Mucosa of rectum (tissue), 2 donors: Measurements from ENCODE around the gene GIGYF2.
"Not testable (repeated sequence)": the region's sequence is repeated elsewhere in the genome, so short reads cannot be mapped to it uniquely, and the experiment has no call there.

ENCODE experiments used
- H3K27ac ChIP-seq, 2 donors: one replicate each; pipeline ENCODE4 v1.7.0; 2013; ENCODE audit warnings: inconsistent platforms in 2 of 2, low read depth in 2 of 2, low read length in 2 of 2
- H3K27me3 ChIP-seq, 2 donors: one replicate each; pipeline ENCODE4 v1.7.0; 2013; ENCODE audit warnings: low read length in 2 of 2; ENCODE audit not compliant: control insufficient read depth in 2 of 2, insufficient read depth in 2 of 2
- H3K36me3 ChIP-seq, 2 donors: one replicate each; pipeline ENCODE4 v1.7.0; 2013; ENCODE audit warnings: low read length in 2 of 2; ENCODE audit not compliant: control insufficient read depth in 2 of 2, insufficient read depth in 2 of 2
- H3K4me1 ChIP-seq, 2 donors: one replicate each; pipeline ENCODE4 v1.7.0; 2013; ENCODE audit warnings: low read length in 2 of 2, mild to moderate bottlenecking in 1 of 2; ENCODE audit not compliant: control insufficient read depth in 2 of 2, insufficient read depth in 2 of 2
- H3K4me3 ChIP-seq, 2 donors: one replicate each; pipeline ENCODE4 v1.7.0; 2013; ENCODE audit warnings: low read length in 2 of 2
- H3K9ac ChIP-seq, 2 donors: one replicate each; pipeline ENCODE4 v1.7.0; 2013; ENCODE audit warnings: low read length in 2 of 2, low read depth in 1 of 2, mild to moderate bottlenecking in 1 of 2
- H3K9me3 ChIP-seq, 2 donors: one replicate each; pipeline ENCODE4 v1.7.0; 2013; ENCODE audit warnings: low read length in 2 of 2; ENCODE audit not compliant: control insufficient read depth in 2 of 2
- donor health status: healthy.
- donor health status: Normal muscosa, but diverticular disease.

The GIGYF2 gene

GRCh38 chr2:232707076-232707475, 9.9 kb downstream of the GIGYF2 start:
- Histone ChIP-seq H3K9me3 (no peaks in the 10 kb centered on the region), H3K9ac (no peak overlapping the region), H3K4me1 (peaks cover 0 to 2% of the 10 kb centered on the region in 2 donors), H3K36me3 (peaks cover 11% of the 10 kb centered on the region in 2 donors), H3K27ac (no peak overlapping the region), H3K4me3 (no peak overlapping the region), H3K27me3 (no peaks in the 10 kb centered on the region)

- no peak overlapping the region for H3K9ac ChIP-seq
- no peaks in the 10 kb centered on the region for H3K27me3 ChIP-seq
- no peaks in the 10 kb centered on the region for H3K4me1 ChIP-seq
- no peak overlapping the region for H3K27ac ChIP-seq
- no peak overlapping the region for H3K4me3 ChIP-seq
- no peaks in the 10 kb centered on the region for H3K9me3 ChIP-seq
- peaks cover 2 to 16% of the 10 kb centered on the region in 2 donors for H3K36me3 ChIP-seq
Measured at GRCh38 chr2:232713505-232713904, 16.4 kb downstream of the GIGYF2 start.

GRCh38 chr2:232714969-232715368, 17.8 kb downstream of the GIGYF2 start:
- H3K9me3 ChIP-seq = no peaks in the 10 kb centered on the region
- peaks cover 4 to 16% of the 10 kb centered on the region in 2 donors for H3K36me3 ChIP-seq

GRCh38 chr2:232720056-232720455, 22.9 kb downstream of the GIGYF2 start:
- not testable (repeated sequence) for H3K9me3 ChIP-seq, H3K4me3 ChIP-seq, H3K27me3 ChIP-seq, H3K4me1 ChIP-seq, H3K27ac ChIP-seq, H3K9ac ChIP-seq
- peaks cover 5 to 24% of the 10 kb centered on the region in 2 donors for H3K36me3 ChIP-seq

More at GRCh38 chr2:232714969-232715368, 17.8 kb downstream of the GIGYF2 start:
- Histone ChIP-seq H3K9ac (no peak overlapping the region), H3K27me3 (no peaks in the 10 kb centered on the region), H3K4me1 (no peaks in the 10 kb centered on the region), H3K27ac (no peak overlapping the region), H3K4me3 (no peak overlapping the region)

- H3K4me3 ChIP-seq = no peak overlapping the region
- H3K9ac ChIP-seq = no peak overlapping the region
- no peak overlapping the region for H3K27ac ChIP-seq
- no peaks in the 10 kb centered on the region for H3K27me3 ChIP-seq
- H3K36me3 ChIP-seq = peaks cover 11 to 32% of the 10 kb centered on the region in 2 donors
- H3K9me3 ChIP-seq = no peaks in the 10 kb centered on the region
- H3K4me1 ChIP-seq = no peaks in the 10 kb centered on the region
Measured at GRCh38 chr2:232721261-232721660, 24.1 kb downstream of the GIGYF2 start.

GRCh38 chr2:232721882-232722281, 24.8 kb downstream of the GIGYF2 start:
- Histone ChIP-seq H3K27me3 (no peaks in the 10 kb centered on the region), H3K9me3 (no peaks in the 10 kb centered on the region), H3K27ac (no peak overlapping the region), H3K4me1 (no peaks in the 10 kb centered on the region), H3K36me3 (peaks cover 11 to 32% of the 10 kb centered on the region in 2 donors), H3K9ac (no peak overlapping the region), H3K4me3 (no peak overlapping the region)

- no peak overlapping the region for H3K4me3 ChIP-seq
- peaks cover 11 to 28% of the 10 kb centered on the region in 2 donors for H3K36me3 ChIP-seq
Measured at GRCh38 chr2:232723027-232723426, 25.9 kb downstream of the GIGYF2 start.

GRCh38 chr2:232728785-232729184, 31.7 kb downstream of the GIGYF2 start:
- Histone ChIP-seq H3K4me1 (no peaks in the 10 kb centered on the region), H3K27ac (no peak overlapping the region), H3K27me3 (no peaks in the 10 kb centered on the region), H3K36me3 (peaks cover 15 to 31% of the 10 kb centered on the region in 2 donors), H3K9ac (no peak overlapping the region), H3K9me3 (no peaks in the 10 kb centered on the region), H3K4me3 (no peak overlapping the region)

More at GRCh38 chr2:232723027-232723426, 25.9 kb downstream of the GIGYF2 start:
- H3K27ac ChIP-seq = no peak overlapping the region
- no peaks in the 10 kb centered on the region for H3K27me3 ChIP-seq
- no peaks in the 10 kb centered on the region for H3K9me3 ChIP-seq
- H3K4me1 ChIP-seq = no peaks in the 10 kb centered on the region
- no peak overlapping the region for H3K9ac ChIP-seq

GRCh38 chr2:232731470-232731869, 34.3 kb downstream of the GIGYF2 start:
- H3K36me3 ChIP-seq = peaks cover 12 to 26% of the 10 kb centered on the region in 2 donors
- H3K9ac ChIP-seq = no peak overlapping the region
- H3K27ac ChIP-seq = no peak overlapping the region
- H3K27me3 ChIP-seq = no peaks in the 10 kb centered on the region
- no peaks in the 10 kb centered on the region for H3K9me3 ChIP-seq
- H3K4me3 ChIP-seq = no peak overlapping the region
- H3K4me1 ChIP-seq = no peaks in the 10 kb centered on the region

- no peaks in the 10 kb centered on the region for H3K27me3 ChIP-seq
Measured at GRCh38 chr2:232741294-232741693, 44.2 kb downstream of the GIGYF2 start.

GRCh38 chr2:232741972-232742371, 44.8 kb downstream of the GIGYF2 start:
- no peak overlapping the region for H3K4me3 ChIP-seq
- peaks cover 7 to 12% of the 10 kb centered on the region in 2 donors for H3K4me1 ChIP-seq
- H3K36me3 ChIP-seq = peaks cover under 1 to 9% of the 10 kb centered on the region in 2 donors
- H3K27me3 ChIP-seq = no peaks in the 10 kb centered on the region
- H3K9me3 ChIP-seq = no peaks in the 10 kb centered on the region
- no peak overlapping the region for H3K9ac ChIP-seq
- no peak overlapping the region for H3K27ac ChIP-seq

More at GRCh38 chr2:232741294-232741693, 44.2 kb downstream of the GIGYF2 start:
- Histone ChIP-seq H3K4me3 (no peak overlapping the region), H3K27ac (no peak overlapping the region), H3K4me1 (peaks cover 7 to 12% of the 10 kb centered on the region in 2 donors), H3K36me3 (peaks cover 3 to 9% of the 10 kb centered on the region in 2 donors), H3K9me3 (no peaks in the 10 kb centered on the region), H3K9ac (no peak overlapping the region)
